A549 treated with AZD9567 at 1 μM for 4 hours (cell line): ENCODE measurements around the gene SLC48A1. TPM values are rescaled to one million over a fixed set of nuclear protein-coding genes. Genes with fewer than 3 reads are reported as not detected.

Source experiments
- total RNA-seq: library from RNA; stranded (reverse); fragments of 200-300 nt; extraction: Qiagen RNA extraction; gene quantifications from 5 replicates; pipeline ENCODE4 v1.2.3, GENCODE V29; 2022; ENCODE audit not compliant: insufficient read depth

Gene SLC48A1
- 19.2 to 31.4 TPM (median 25.9 TPM) in 5 replicates for total RNA-seq

GRCh38 chr12:47773062-47773857, at the start of gene SLC48A1:
SLC48A1 (plus strand) TSS chr12:47773238; CDS start chr12:47773305, 67 bp downstream.

GRCh38 chr12:47725091-47725772, 47.8 kb upstream of the SLC48A1 start, which contains the start of gene ENDOU:
ENDOU (minus strand) TSS chr12:47725490; CDS start chr12:47725413, 77 bp downstream.

GRCh38 chr12:47758834-47759690, 14.0 kb upstream of the SLC48A1 start, which contains the start of gene RAPGEF3:
RAPGEF3 (minus strand) TSS chr12:47758880; CDS start chr12:47758556, 324 bp downstream.

GRCh38 chr12:47819896-47820630, 47.0 kb downstream of the SLC48A1 start, which contains the start of gene HDAC7:
HDAC7 (minus strand) TSS chr12:47819903; CDS start chr12:47819785, 118 bp downstream.

Other genes starting within 250 kb of the SLC48A1 start
- 35.5 to 44.0 TPM (median 41.1 TPM) in 5 replicates for gene RPAP3, start 67.2 kb upstream of the SLC48A1 start, total RNA-seq
- 0.05 TPM in 1 of 5 replicates, not detected in the others for gene ENDOU, start 47.7 kb upstream of the SLC48A1 start, total RNA-seq
- gene RAPGEF3, start 14.4 kb upstream of the SLC48A1 start, total RNA-seq: 0.24 to 0.55 TPM (median 0.36 TPM) in 4 of 5 replicates, not detected in the other
- 40.1 to 57.9 TPM (median 54.8 TPM) in 5 replicates for gene HDAC7, start 46.7 kb downstream of the SLC48A1 start, total RNA-seq
- 2.7 to 4.4 TPM (median 3.3 TPM) in 5 replicates for gene VDR, start 131.8 kb downstream of the SLC48A1 start, total RNA-seq
- gene TMEM106C, start 190.4 kb downstream of the SLC48A1 start, total RNA-seq: 120 to 193 TPM (median 124 TPM) in 5 replicates
- gene COL2A1, start 231.2 kb downstream of the SLC48A1 start, total RNA-seq: 0.05 to 0.25 TPM (median 0.09 TPM) in 4 of 5 replicates, not detected in the other